Caco-2 (cell line): ENCODE measurements around the gene ITM2C. TPM values are rescaled to one million over a fixed set of nuclear protein-coding genes. Genes with fewer than 3 reads are reported as not detected.
A peak's percentile ranks its signal among the peaks of the same experiment; 100 is the strongest.

Experiments used
- BruUV-seq: library from RNA; stranded (reverse); fragments of 400-500 nt; replicated peaks from 2 replicates; lab custom pipeline; 2021; lab: Mats Ljungman, UMichigan
- CTCF ChIA-PET: fragments of 300-600 bp; sonication (Branson Sonifier 250); formaldehyde crosslinking; loops from one replicate; lab custom pipeline; 2022; ENCODE audit warnings: antibody characterized with exemption; lab: Charles Lee
- POLR2A ChIA-PET: fragments of 300-600 bp; sonication (Branson Sonifier 250); formaldehyde crosslinking; loops from one replicate; lab custom pipeline; 2022; ENCODE audit warnings: antibody characterized with exemption; lab: Charles Lee
- DNase-seq, 2 experiments: peaks; one replicate each; pipeline versions ENCODE4 v3.0.0 to v3.0.0-alpha.2; 2020 to 2022
- H3K27me3 ChIP-seq: replicated peaks from 2 replicates; pipeline ENCODE4 v1.6.0; 2011; ENCODE audit warnings: low read length; ENCODE audit not compliant: control insufficient read depth, insufficient read depth
- H3K36me3 ChIP-seq: 2 replicates; pipeline ENCODE4 v1.5.1; 2011; ENCODE audit warnings: low read length; ENCODE audit not compliant: control insufficient read depth, insufficient read depth
- H3K4me1 ChIP-seq: fragments of 250-450 bp; sonication (Bioruptor Pico); 2 replicates; pipeline ENCODE4 v1.5.1; 2020; ENCODE audit warnings: mild to moderate bottlenecking
- H3K4me3 ChIP-seq: 2 replicates; pipeline ENCODE4 v1.5.1; 2011; ENCODE audit warnings: low read depth, mild to moderate bottlenecking, control low read depth, low read length
- H3K9me3 ChIP-seq: fragments of 250-450 bp; sonication (Bioruptor Pico); 2 replicates; pipeline ENCODE4 v1.5.1; 2020; ENCODE audit warnings: mild to moderate bottlenecking, moderate library complexity
- H3K27ac Mint-ChIP-seq: one replicate; pipeline ENCODE4 v1.8.0; 2022; ENCODE audit warnings: mixed read lengths; ENCODE audit not compliant: unreplicated experiment
- H3K27me3 Mint-ChIP-seq: one replicate; pipeline ENCODE4 v1.8.0; 2022; ENCODE audit warnings: mixed read lengths; ENCODE audit not compliant: insufficient read depth, unreplicated experiment
- H3K36me3 Mint-ChIP-seq: one replicate; pipeline ENCODE4 v1.8.0; 2022; ENCODE audit warnings: mild to moderate bottlenecking, mixed read lengths; ENCODE audit not compliant: insufficient read depth, unreplicated experiment
- H3K4me1 Mint-ChIP-seq: one replicate; pipeline ENCODE4 v1.8.0; 2022; ENCODE audit warnings: low read depth, mixed read lengths; ENCODE audit not compliant: unreplicated experiment
- H3K4me3 Mint-ChIP-seq: one replicate; pipeline ENCODE4 v1.8.0; 2022; ENCODE audit warnings: mild to moderate bottlenecking, moderate library complexity, mixed read lengths; ENCODE audit not compliant: unreplicated experiment
- H3K9me3 Mint-ChIP-seq: one replicate; pipeline ENCODE4 v1.8.0; 2022; ENCODE audit warnings: mixed read lengths; ENCODE audit not compliant: unreplicated experiment
- CTCF ChIP-seq, 2 experiments: fragments of 200-600 bp in 1 of 2; IDR thresholded peaks; 1 replicate in 1 of 2; 2 replicates in 1 of 2; pipeline versions ENCODE4 v1.5.1 to v1.8.0; 2011 to 2022; ENCODE audit warnings: antibody characterized with exemption in 1 of 2, control low read depth in 1 of 2, inconsistent platforms in 1 of 2, low read depth in 1 of 2, low read length in 1 of 2, mild to moderate bottlenecking in 1 of 2, moderate library complexity in 1 of 2; ENCODE audit not compliant: insufficient read depth in 1 of 2, severe bottlenecking in 1 of 2, unreplicated experiment in 1 of 2
- intact Hi-C: fragments of 100-400 bp; cut with micrococcal nuclease; formaldehyde crosslinking; loops from one replicate; pipeline ENCODE4 v1.10.0; 2022; ENCODE audit not compliant: unreplicated experiment
- total RNA-seq: library from RNA; stranded (reverse); gene quantifications from 2 replicates; pipeline ENCODE4 v1.2.3, GENCODE V29; 2022

Gene ITM2C
- total RNA-seq, 1 experiment from 2014 or later = 136 TPM

GRCh38 chr2:230864122-230864604 lies 579 bp upstream of the ITM2C start:
- DNase-seq = no peak
- peaks cover 7% of the 10 kb centered on the region for H3K4me1 Mint-ChIP-seq
- CTCF ChIA-PET = interaction anchor here (0.6 to 1.0 kb wide), 3 partner anchors 38 to 186 kb away, joined by 3 read pairs; no protein-coding TSS in a partner anchor
- H3K4me3 Mint-ChIP-seq = peak overlapping the region; percentile 92
- no peaks in the 10 kb centered on the region for H3K27me3 ChIP-seq
- H3K36me3 Mint-ChIP-seq = no peaks in the 10 kb centered on the region
- no peak for TF ChIP-seq CTCF (IDR thresholded peaks at IDR 0.05; ENCODE audit: insufficient read depth in 1 of 2, low read depth in 1 of 2, low read length in 1 of 2, severe bottlenecking in 1 of 2, unreplicated experiment in 1 of 2)
- no TSS peak for BruUV-seq
- peak overlapping the region; percentile 68 for H3K27ac Mint-ChIP-seq
- H3K4me1 ChIP-seq = peaks cover 15% of the 10 kb centered on the region
- POLR2A ChIA-PET = no interaction called here
- no peaks in the 10 kb centered on the region for H3K27me3 Mint-ChIP-seq
- intact Hi-C loops = loop anchor here (1.0 kb wide), 1 partner anchor 123 kb away; no protein-coding TSS in a partner anchor
- H3K9me3 Mint-ChIP-seq = no peaks in the 10 kb centered on the region
- H3K4me3 ChIP-seq = peak overlapping the region; percentile 71
- no peaks in the 10 kb centered on the region for H3K36me3 ChIP-seq
- no peaks in the 10 kb centered on the region for H3K9me3 ChIP-seq

- ChIA-PET CTCF (interaction anchor here (0.6 to 1.0 kb wide), 3 partner anchors 12 to 185 kb away, joined by 3 read pairs; no protein-coding TSS in a partner anchor), POLR2A (no interaction called here)
- no peaks in the 10 kb centered on the region for H3K9me3 ChIP-seq
- H3K27me3 ChIP-seq = no peaks in the 10 kb centered on the region
- no TSS peak for BruUV-seq
- peaks cover 27% of the 10 kb centered on the region for H3K4me1 ChIP-seq
- Mint-ChIP-seq H3K27me3 (no peaks in the 10 kb centered on the region), H3K4me3 (peak overlapping the region; percentile 92), H3K9me3 (no peaks in the 10 kb centered on the region), H3K4me1 (peaks cover 11% of the 10 kb centered on the region), H3K27ac (peak overlapping the region; percentile 68), H3K36me3 (no peaks in the 10 kb centered on the region)
- no peaks in the 10 kb centered on the region for H3K36me3 ChIP-seq
- intact Hi-C loops = no loop called here
- peak overlapping the region; percentile 71 for H3K4me3 ChIP-seq
- no peak for DNase-seq
- TF ChIP-seq CTCF (IDR thresholded peaks at IDR 0.05; ENCODE audit: insufficient read depth in 1 of 2, low read depth in 1 of 2, low read length in 1 of 2, severe bottlenecking in 1 of 2, unreplicated experiment in 1 of 2) = no peak
These were observed 594 bp downstream of the ITM2C start for GRCh38 chr2:230865307-230865765.

- no peaks in the 10 kb centered on the region for H3K9me3 ChIP-seq
- no TSS peak for BruUV-seq
- intact Hi-C loops = no loop called here
- H3K27me3 Mint-ChIP-seq = no peaks in the 10 kb centered on the region
- POLR2A ChIA-PET = no interaction called here
- H3K4me3 ChIP-seq = peak overlapping the region; percentile 71
- TF ChIP-seq CTCF (IDR thresholded peaks at IDR 0.05; ENCODE audit: insufficient read depth in 1 of 2, low read depth in 1 of 2, low read length in 1 of 2, severe bottlenecking in 1 of 2, unreplicated experiment in 1 of 2) = no peak
- no peaks in the 10 kb centered on the region for H3K36me3 ChIP-seq
- H3K4me3 Mint-ChIP-seq = peak overlapping the region; percentile 92
- peaks cover 15% of the 10 kb centered on the region for H3K4me1 Mint-ChIP-seq
- H3K27ac Mint-ChIP-seq = no peak overlapping the region
- CTCF ChIA-PET = no interaction called here
- no peak for DNase-seq
- peaks cover 6% of the 10 kb centered on the region for H3K36me3 Mint-ChIP-seq
- no peaks in the 10 kb centered on the region for H3K27me3 ChIP-seq
- no peaks in the 10 kb centered on the region for H3K9me3 Mint-ChIP-seq
- H3K4me1 ChIP-seq = peaks cover 34% of the 10 kb centered on the region
These were observed 1.3 kb downstream of the ITM2C start for GRCh38 chr2:230865766-230866755.
